Measurements from ENCODE around the gene CNEP1R1. TPM values are rescaled to one million over a fixed set of nuclear protein-coding genes. Genes with fewer than 3 reads are reported as not detected.

CNEP1R1 gene
- polyA plus RNA-seq, 1 donor from 2014 or later = 44.2 TPM

- Histone ChIP-seq H4K20me1 (ENCODE audit: insufficient read depth) (no peaks in the 10 kb centered on the region), H3K27me3 (ENCODE audit: insufficient read depth, low read depth, low read length) (no peaks in the 10 kb centered on the region), H3K9me3 (ENCODE audit: low read length) (no peaks in the 10 kb centered on the region), H3K9me2 (ENCODE audit: insufficient read depth, low read length) (no peaks in the 10 kb centered on the region), H3K27ac (ENCODE audit: low read length) (no peak overlapping the region), H3K36me3 (ENCODE audit: insufficient read depth, low read length) (no peaks in the 10 kb centered on the region), H3K4me2 (ENCODE audit: low read length) (peak overlapping the region; percentile 13), H3F3A (ENCODE audit: insufficient read depth, low read length, poor library complexity, severe bottlenecking) (no peaks in the 10 kb centered on the region), H2AFZ (ENCODE audit: low read depth, low read length) (no peak overlapping the region), H3K9ac (ENCODE audit: low read length) (peak overlapping the region; percentile 11), H3K4me3 (ENCODE audit: low read length) (peak overlapping the region; percentile 98), H3K79me2 (replicated peaks; ENCODE audit: insufficient read depth, low read length) (peaks cover 7% of the 10 kb centered on the region)
- no peak for TF ChIP-seq SMC3 (conservative IDR thresholded peaks at IDR 0.05; ENCODE audit: poor library complexity)
- no peak for TF ChIP-seq TAF1 (IDR thresholded peaks at IDR 0.05; ENCODE audit: low read depth)
- TF ChIP-seq REST (IDR thresholded peaks at IDR 0.05; ENCODE audit: borderline replicate concordance) = no peak
- no peak for TF ChIP-seq EZH2 (IDR thresholded peaks at IDR 0.05; ENCODE audit: borderline replicate concordance, insufficient read depth, low read length, poor library complexity, severe bottlenecking)
- TF ChIP-seq EP300 (conservative IDR thresholded peaks at IDR 0.05; ENCODE audit: poor library complexity, severe bottlenecking) = no peak
- no peak for TF ChIP-seq POLR2AphosphoS5 (IDR thresholded peaks at IDR 0.05)
- TF ChIP-seq MXI1 (conservative IDR thresholded peaks at IDR 0.05; ENCODE audit: poor library complexity, severe bottlenecking) = no peak
- no peak for TF ChIP-seq CTCF (IDR thresholded peaks at IDR 0.05; ENCODE audit: poor library complexity, severe bottlenecking)
- TF ChIP-seq RAD21 (conservative IDR thresholded peaks at IDR 0.05) = no peak
These were observed 43.5 kb downstream of the CNEP1R1 start for GRCh38 chr16:50068550-50068949.

- Histone ChIP-seq H2AFZ (ENCODE audit: low read depth, low read length) (no peak overlapping the region), H3K4me3 (ENCODE audit: low read length) (no peak overlapping the region), H3K36me3 (ENCODE audit: insufficient read depth, low read length) (no peaks in the 10 kb centered on the region), H3K27me3 (ENCODE audit: insufficient read depth, low read depth, low read length) (no peaks in the 10 kb centered on the region), H3K9me3 (ENCODE audit: low read length) (no peaks in the 10 kb centered on the region), H3K9ac (ENCODE audit: low read length) (no peak overlapping the region), H4K20me1 (ENCODE audit: insufficient read depth) (no peaks in the 10 kb centered on the region), H3K79me2 (replicated peaks; ENCODE audit: insufficient read depth, low read length) (peaks cover 7% of the 10 kb centered on the region), H3F3A (ENCODE audit: insufficient read depth, low read length, poor library complexity, severe bottlenecking) (no peaks in the 10 kb centered on the region), H3K27ac (ENCODE audit: low read length) (no peak overlapping the region), H3K9me2 (ENCODE audit: insufficient read depth, low read length) (no peaks in the 10 kb centered on the region), H3K4me2 (ENCODE audit: low read length) (no peak overlapping the region)
- TF ChIP-seq SMC3 (conservative IDR thresholded peaks at IDR 0.05; ENCODE audit: poor library complexity) (no peak), RAD21 (conservative IDR thresholded peaks at IDR 0.05) (no peak)
These were observed 44.0 kb downstream of the CNEP1R1 start for GRCh38 chr16:50069060-50069459.

Measured in neural cell (in vitro differentiated cells).